Hematopoietic multipotent progenitor cell treated with erythropoietin and hydrocortisone succinate and interleukin-3 and kit ligand, for 4 days (in vitro differentiated cells): Measurements from ENCODE around the gene ELMO1.

Experiments used
- DNase-seq: peaks from one replicate; pipeline ENCODE4 v3.0.0-alpha.2; 2015

Gene ELMO1

GRCh38 chr7:37405128-37405527 is 43.5 kb downstream of the ELMO1 start:
- no peak for DNase-seq

- no peak for DNase-seq
Measured at GRCh38 chr7:37399876-37400421, 48.7 kb downstream of the ELMO1 start.

GRCh38 chr7:37398403-37398802 is 50.3 kb downstream of the ELMO1 start:
- DNase-seq, result no peak

DNA sequence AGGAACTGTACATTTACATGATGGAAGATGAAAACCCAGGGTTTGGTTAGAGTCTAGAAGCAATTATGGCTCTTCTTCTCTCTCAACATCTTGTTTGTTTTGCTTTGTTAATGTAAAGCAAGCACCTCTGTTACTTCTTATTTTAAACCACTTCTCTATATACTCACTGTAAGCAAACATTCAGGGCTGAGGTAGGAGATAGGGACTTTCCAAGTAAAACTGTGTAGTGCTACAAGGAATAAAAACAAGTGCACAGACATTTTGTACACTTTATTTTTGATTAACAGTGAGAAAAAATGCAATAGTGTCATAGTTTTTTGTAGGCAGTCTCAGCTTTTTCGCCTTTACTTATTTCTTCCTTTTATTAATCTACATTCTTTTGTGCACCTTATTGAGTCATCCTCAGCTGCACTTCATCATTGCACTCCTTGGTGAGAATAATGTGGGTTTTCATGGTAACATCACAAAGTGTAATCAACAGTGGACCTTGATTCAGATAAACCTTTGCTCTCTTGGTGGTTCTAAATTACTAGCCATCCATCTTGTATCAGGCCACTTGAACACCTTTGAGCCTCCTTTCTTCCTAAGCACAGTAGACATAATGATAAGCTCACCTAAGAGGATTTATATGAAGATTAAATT is 52.9 kb downstream of the ELMO1 start:
- DNase-seq, result no peak

GRCh38 chr7:37394158-37394557 is 54.5 kb downstream of the ELMO1 start:
- no peak for DNase-seq

DNA sequence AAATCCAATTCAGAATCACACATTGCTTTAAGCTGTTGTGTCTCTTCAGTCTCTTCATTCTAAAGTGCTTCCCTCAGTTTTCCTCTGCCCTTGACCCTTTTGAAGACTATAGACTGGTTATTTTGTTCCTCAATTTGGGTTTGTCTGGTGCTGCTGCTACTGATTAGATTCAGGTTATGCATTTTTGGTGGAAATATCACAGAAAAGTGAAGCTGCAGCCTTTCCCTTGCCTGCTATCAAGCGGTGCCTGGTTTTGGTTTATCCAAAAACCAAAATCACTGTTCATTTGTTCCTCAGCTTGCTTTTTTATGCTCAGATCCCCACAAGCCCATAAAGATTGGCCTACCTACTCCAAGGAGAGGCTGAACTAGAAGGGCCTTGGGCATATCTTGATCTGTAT is 55.2 kb downstream of the ELMO1 start:
- peak; percentile 54 for DNase-seq

GRCh38 chr7:37392673-37393017 is 56.0 kb downstream of the ELMO1 start:
- no peak for DNase-seq

- peak; percentile 88 for DNase-seq
Measured at GRCh38 chr7:37391791-37392672, 56.6 kb downstream of the ELMO1 start.

- peak; percentile 64 for DNase-seq
Measured at GRCh38 chr7:37390114-37390513, 58.5 kb downstream of the ELMO1 start.

DNA sequence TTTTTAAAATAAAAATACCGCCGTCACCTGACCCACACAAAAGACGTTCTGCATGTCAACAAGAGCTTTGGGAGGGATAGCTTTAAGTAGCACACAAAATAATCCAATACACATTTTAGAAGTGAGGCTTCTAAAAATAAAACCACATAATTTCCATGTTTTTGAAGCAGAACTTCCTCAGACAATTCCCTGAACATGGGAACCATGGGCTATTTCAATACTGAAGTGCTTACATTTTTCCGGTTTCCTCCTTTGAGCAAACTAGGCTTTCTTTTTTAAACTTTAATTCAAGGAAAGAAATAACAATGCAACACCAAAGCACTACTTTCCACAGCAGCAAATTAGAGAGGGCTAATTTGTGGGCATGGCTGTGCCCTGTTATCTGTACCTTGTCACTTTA is 59.9 kb downstream of the ELMO1 start:
- DNase-seq, result no peak

DNA sequence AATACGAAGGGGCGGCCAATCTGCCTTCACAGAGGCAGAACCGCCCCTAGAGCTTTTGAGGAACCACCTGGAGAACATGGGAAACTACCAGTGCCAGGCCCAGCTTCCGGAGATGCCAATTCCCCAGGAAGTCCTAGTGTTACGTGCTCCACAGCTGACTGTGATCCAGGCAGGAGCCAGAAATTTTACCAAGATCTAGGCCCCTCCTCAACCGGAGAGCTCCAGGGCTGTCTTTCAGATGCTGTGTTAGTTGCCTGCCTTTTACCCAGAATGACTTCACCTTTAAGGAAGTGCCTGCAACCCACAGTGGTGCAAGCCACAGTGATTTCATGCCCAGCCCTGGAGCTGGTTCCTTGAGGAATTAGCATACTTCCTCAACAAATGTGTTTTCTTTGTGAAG is 62.9 kb downstream of the ELMO1 start:
- peak; percentile 41 for DNase-seq

DNA sequence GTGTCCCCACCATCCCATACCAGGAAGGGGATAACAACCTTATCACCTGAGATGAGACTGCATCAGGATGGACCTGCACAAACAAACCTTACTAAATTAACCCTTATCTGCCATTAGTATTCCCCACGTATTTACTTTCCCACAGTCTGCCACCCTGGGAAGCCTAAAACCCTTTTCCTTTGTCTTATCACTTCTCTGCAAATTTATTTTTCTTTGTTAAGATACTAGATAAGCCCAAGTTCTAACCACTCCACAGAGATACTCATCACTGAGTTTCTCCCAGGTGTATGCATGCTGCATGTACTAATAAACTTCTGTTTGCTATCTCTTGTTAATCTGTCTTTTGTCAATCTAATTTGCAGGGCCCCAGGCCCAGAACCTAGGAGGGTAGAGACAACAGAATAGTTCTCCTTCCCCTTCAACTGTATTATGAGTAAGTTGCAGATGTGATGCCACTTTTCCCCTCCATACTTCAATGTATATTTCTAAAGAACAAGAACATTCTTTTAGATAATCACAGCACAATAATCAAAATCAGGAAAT is 66.0 kb downstream of the ELMO1 start:
- no peak for DNase-seq

GRCh38 chr7:37380831-37381230 is 67.8 kb downstream of the ELMO1 start:
- no peak for DNase-seq

- no peak for DNase-seq
Measured at GRCh38 chr7:37379546-37380277, 69.0 kb downstream of the ELMO1 start.

GRCh38 chr7:37377231-37377630 is 71.4 kb downstream of the ELMO1 start:
- no peak for DNase-seq

DNA sequence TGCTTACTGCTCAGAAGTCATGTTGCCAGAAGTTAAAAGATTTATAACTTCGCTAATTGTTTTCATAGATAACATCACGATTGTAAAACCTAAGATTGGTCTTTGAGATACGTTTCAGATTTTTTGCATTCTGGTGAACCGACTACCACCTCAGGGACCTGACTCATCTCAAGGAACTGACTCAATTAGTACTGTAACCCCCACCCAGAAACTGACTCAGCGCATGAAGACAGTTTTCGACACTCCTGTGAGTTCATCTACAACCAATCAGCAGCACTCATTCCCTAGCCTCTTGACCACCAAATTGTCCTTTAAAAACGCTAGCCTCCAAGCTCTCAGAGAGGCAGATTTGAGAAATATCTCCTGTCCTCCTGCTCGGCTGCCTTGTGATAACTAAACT is 72.3 kb downstream of the ELMO1 start:
- DNase-seq, result no peak

GRCh38 chr7:37372750-37373149 is 75.9 kb downstream of the ELMO1 start:
- no peak for DNase-seq

DNA sequence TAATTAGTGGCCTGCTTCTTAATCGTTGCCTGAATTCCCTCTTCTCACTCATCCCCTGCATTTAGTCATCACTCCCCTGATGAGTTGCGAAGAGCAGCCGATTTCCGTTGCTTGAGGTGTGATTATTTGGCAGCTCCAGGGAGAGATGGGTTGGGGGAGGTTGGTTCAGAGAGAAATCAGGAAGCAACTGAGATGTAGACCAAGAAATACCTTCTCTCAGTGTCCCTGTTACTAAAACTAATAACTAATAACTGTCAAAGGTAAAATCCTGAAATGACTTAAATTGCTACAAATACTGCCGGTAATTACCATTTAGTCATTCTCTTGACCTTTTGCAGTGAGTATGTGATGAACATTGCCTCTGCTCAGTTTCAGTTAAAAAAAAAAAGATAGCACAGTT is 76.9 kb downstream of the ELMO1 start:
- no peak for DNase-seq

GRCh38 chr7:37369906-37370305 is 78.8 kb downstream of the ELMO1 start:
- DNase-seq, result no peak

DNA sequence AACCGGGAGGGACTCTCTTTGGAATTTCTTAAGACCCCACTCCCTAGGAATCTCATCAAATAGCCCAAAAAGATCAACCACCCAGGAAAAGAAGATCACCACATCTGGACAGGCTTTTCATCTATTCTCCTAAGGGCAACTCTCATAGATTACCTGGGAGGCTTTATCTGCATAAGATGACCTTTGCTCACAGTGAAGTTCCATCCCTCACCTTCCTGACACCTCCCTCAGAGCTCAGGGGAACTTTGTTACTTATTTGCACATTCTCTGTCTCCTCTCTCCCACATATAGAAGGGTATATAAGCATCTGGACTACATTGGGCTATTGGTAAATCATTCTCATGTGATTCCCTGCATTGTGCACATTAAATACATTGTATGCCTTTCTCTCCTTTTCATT is 80.1 kb downstream of the ELMO1 start:
- DNase-seq, result no peak

DNA sequence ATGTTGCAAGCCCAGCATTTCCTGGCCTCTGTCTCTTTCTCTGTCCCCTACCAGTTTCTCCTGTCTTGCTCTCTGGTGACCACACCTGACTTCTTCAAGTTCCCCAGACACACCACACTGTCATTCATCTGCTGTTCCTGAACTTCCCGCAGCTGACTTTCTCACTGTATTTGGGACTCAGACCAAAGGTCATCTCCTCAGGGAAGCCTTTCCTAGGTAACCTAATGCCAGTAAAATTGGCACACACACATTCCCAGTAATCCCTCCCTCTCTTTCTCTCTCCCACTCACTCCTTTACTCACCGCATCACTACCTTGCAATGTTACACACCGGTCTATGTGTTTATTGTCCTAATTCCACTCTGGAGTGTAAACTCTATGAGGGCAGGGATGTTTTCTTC is 81.7 kb downstream of the ELMO1 start:
- no peak for DNase-seq

DNA sequence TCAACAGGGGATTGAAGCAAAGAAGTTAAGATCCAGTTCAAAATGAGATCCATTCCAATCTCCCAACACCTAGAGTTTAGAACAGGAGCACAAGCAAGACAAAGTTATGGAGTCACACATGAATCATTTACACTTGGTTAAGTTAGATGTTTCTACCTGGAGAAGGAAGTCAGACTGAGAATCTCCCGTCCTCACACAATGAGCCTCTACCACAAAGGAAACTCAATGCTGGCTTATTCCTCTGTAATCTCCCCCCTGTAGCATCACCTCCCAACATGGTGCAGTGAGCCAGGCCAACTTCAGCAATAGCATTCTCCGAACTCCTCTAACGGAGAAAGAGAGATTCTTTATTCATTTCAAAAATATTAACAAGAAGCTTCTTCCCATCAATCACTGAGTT is 82.2 kb downstream of the ELMO1 start:
- no peak for DNase-seq

GRCh38 chr7:37365405-37365804 is 83.3 kb downstream of the ELMO1 start:
- DNase-seq, result no peak
